Smooth muscle cell (in vitro differentiated cells): ENCODE results near the gene DGKG. TPM values are rescaled to one million over a fixed set of nuclear protein-coding genes. Genes with fewer than 3 reads are reported as not detected.

Source experiments
- DNase-seq: peaks from one replicate; lab custom pipeline; 2025; ENCODE audit not compliant: unreplicated experiment; lab: John Stamatoyannopoulos, UW
- H2AFZ ChIP-seq: fragments of 200-600 bp; sonication (generic); 2 replicates; pipeline ENCODE4 v1.6.0; 2016; ENCODE audit warnings: antibody characterized with exemption, low read depth, mild to moderate bottlenecking
- H3F3A ChIP-seq: fragments of 200-600 bp; sonication (generic); 2 replicates; pipeline ENCODE4 v1.6.0; 2017; ENCODE audit warnings: antibody characterized with exemption, low read depth
- H3K27ac ChIP-seq: fragments of 200-600 bp; sonication (generic); 2 replicates; pipeline ENCODE4 v1.5.1; 2016; ENCODE audit warnings: low read depth, mild to moderate bottlenecking
- H3K27me3 ChIP-seq: fragments of 200-600 bp; sonication (generic); 2 replicates; pipeline ENCODE4 v1.6.1; 2016; ENCODE audit warnings: low read depth, mild to moderate bottlenecking
- H3K36me3 ChIP-seq: fragments of 200-600 bp; sonication (generic); 2 replicates; pipeline ENCODE4 v1.5.1; 2016; ENCODE audit warnings: low read depth
- H3K4me1 ChIP-seq: fragments of 200-600 bp; sonication (generic); 2 replicates; pipeline ENCODE4 v1.5.1; 2016; ENCODE audit warnings: low read depth
- H3K4me2 ChIP-seq: fragments of 200-600 bp; sonication (generic); 2 replicates; pipeline ENCODE4 v1.6.0; 2016; ENCODE audit warnings: mild to moderate bottlenecking
- H3K4me3 ChIP-seq: fragments of 200-600 bp; sonication (generic); 2 replicates; pipeline ENCODE4 v1.5.1; 2016; ENCODE audit warnings: mild to moderate bottlenecking
- H3K79me2 ChIP-seq: fragments of 200-600 bp; sonication (generic); 2 replicates; pipeline ENCODE4 v1.6.0; 2016; ENCODE audit warnings: low read depth, mild to moderate bottlenecking
- H3K9ac ChIP-seq: fragments of 200-600 bp; sonication (generic); 2 replicates; pipeline ENCODE4 v1.6.0; 2016; ENCODE audit warnings: low read depth
- H3K9me3 ChIP-seq: fragments of 200-600 bp; sonication (generic); replicated peaks from 2 replicates; pipeline ENCODE4 v1.5.1; 2016; ENCODE audit warnings: low read depth
- H4K20me1 ChIP-seq: fragments of 200-600 bp; sonication (generic); 2 replicates; pipeline ENCODE4 v1.6.0; 2016; ENCODE audit warnings: low read depth
- CTCF ChIP-seq: fragments of 200-600 bp; sonication (generic); IDR thresholded peaks from 2 replicates; pipeline ENCODE4 v1.5.1; 2017; ENCODE audit warnings: borderline replicate concordance, mild to moderate bottlenecking, antibody characterized with exemption; ENCODE audit not compliant: insufficient read depth, poor library complexity, severe bottlenecking
- WGBS: methylation state at CpG from one replicate; pipeline ENCODE4 v1.1.7; 2016; ENCODE audit warnings: low lambda C conversion rate; 5-methylcytosine and 5-hydroxymethylcytosine counted together
- polyA plus RNA-seq: library from polyadenylated mRNA; unstranded; fragments of >200 nt; fragmentation: Nextera tagmentation; extraction: Ambion mirVana; gene quantifications from 2 replicates; pipeline ENCODE4 v1.2.1, GENCODE V29; 2016
- total RNA-seq: library from RNA; depleted of rRNA; stranded (reverse); fragments of >200 nt; gene quantifications from 2 replicates; pipeline ENCODE4 v1.2.3, GENCODE V29; 2014

Gene DGKG
- total and polyA plus RNA-seq, 2 experiments from 2014 or later = 0.64 TPM; not detected in 1

DNA sequence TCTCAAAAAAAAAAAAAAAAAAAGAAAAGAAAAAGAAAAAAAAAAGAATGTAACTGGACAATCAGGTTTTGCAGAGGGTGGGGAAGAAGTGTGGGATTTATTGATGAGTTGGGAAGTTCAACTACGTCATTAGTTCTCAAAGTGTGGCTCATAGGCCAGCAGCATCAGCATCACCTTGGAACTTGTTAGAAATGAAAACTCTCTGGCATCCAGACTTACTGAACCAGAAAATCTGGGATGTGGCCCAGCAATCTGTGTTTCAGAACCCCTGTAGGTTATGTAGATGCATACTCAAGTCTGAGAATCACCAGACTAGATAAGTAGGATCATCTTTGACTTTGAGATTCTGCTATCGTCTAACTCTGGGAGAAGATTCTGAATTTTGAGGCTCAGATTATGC is 207.4 kb downstream of the DGKG start:
- no peaks in the 10 kb centered on the region for H3K9me3 ChIP-seq
- no peaks in the 10 kb centered on the region for H3K27me3 ChIP-seq
- no peak overlapping the region for H3K27ac ChIP-seq
- H3K9ac ChIP-seq = no peak overlapping the region
- no peak overlapping the region for H3K4me2 ChIP-seq
- H3F3A ChIP-seq = no peaks in the 10 kb centered on the region
- H4K20me1 ChIP-seq = no peaks in the 10 kb centered on the region
- no peak for TF ChIP-seq CTCF
- no peaks in the 10 kb centered on the region for H3K36me3 ChIP-seq
- WGBS = 80% methylated on average over 2 of the region's 2 CpGs
- no peak for DNase-seq
- no peak overlapping the region for H2AFZ ChIP-seq
- H3K4me1 ChIP-seq = no peaks in the 10 kb centered on the region
- no peak overlapping the region for H3K4me3 ChIP-seq
- H3K79me2 ChIP-seq = no peaks in the 10 kb centered on the region

DNA sequence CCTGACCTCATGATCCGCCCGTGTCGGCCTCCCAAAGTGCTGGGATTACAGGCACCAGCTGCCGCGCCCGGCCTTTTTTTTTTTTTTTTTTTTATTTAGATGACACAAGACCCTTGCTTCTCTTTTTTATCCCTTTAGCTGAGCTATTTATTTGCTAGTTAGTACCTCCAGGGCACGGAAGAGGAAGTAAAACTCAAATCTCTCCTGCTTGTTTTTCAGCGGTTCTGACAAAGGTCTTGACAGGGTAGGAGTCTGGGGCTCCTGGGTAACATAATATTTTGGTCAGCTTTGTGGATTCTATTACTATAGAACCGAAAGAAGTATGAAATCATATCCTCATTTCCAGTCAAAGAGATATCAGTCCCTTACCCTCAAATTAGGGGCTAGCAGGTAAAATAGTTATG is 209.1 kb downstream of the DGKG start:
- TF ChIP-seq CTCF = no peak
- H3K27me3 ChIP-seq = no peaks in the 10 kb centered on the region
- H3K9me3 ChIP-seq = no peaks in the 10 kb centered on the region
- no peak overlapping the region for H3K9ac ChIP-seq
- H4K20me1 ChIP-seq = no peaks in the 10 kb centered on the region
- no peaks in the 10 kb centered on the region for H3K79me2 ChIP-seq
- no peaks in the 10 kb centered on the region for H3K4me1 ChIP-seq
- H3K36me3 ChIP-seq = no peaks in the 10 kb centered on the region
- no peak overlapping the region for H3K4me3 ChIP-seq
- H3F3A ChIP-seq = no peaks in the 10 kb centered on the region
- H2AFZ ChIP-seq = no peak overlapping the region
- no peak overlapping the region for H3K27ac ChIP-seq
- 92% methylated on average over 9 of the region's 9 CpGs for WGBS
- DNase-seq = no peak
- no peak overlapping the region for H3K4me2 ChIP-seq

GRCh38 chr3:186152361-186152798 is 209.7 kb downstream of the DGKG start:
- 82% methylated on average over 8 of the region's 8 CpGs for WGBS
- TF ChIP-seq CTCF = no peak
- H3K9ac ChIP-seq = no peak overlapping the region

More at GRCh38 chr3:186152361-186152798, 209.7 kb downstream of the DGKG start:
- Histone ChIP-seq H4K20me1 (no peaks in the 10 kb centered on the region), H3K36me3 (no peaks in the 10 kb centered on the region), H2AFZ (no peak overlapping the region), H3K27me3 (no peaks in the 10 kb centered on the region), H3K4me3 (no peak overlapping the region), H3K27ac (no peak overlapping the region), H3K79me2 (no peaks in the 10 kb centered on the region), H3K9me3 (no peaks in the 10 kb centered on the region), H3K4me2 (no peak overlapping the region), H3K4me1 (no peaks in the 10 kb centered on the region), H3F3A (no peaks in the 10 kb centered on the region)
- DNase-seq = no peak
